Spleen (tissue), 7 donors: Measurements from ENCODE around the gene SIRT3.

ENCODE experiments used
- POLR2A ChIP-seq, 3 donors: fragments of 450-650 bp; IDR thresholded peaks; one replicate each; pipeline ENCODE4 v1.5.1; 2017; ENCODE audit warnings: antibody characterized with exemption in 3 of 3, mild to moderate bottlenecking in 1 of 3
- POLR2AphosphoS5 ChIP-seq, 3 donors: sonication (generic); formaldehyde crosslinking; IDR thresholded peaks; one replicate each; pipeline ENCODE4 v1.5.1; 2017; ENCODE audit warnings: antibody characterized with exemption in 3 of 3
- TF ChIP-seq, protein P1 (sequence below), 11 experiments: fragments of 200-600 bp in 7 of 11; fragments of 450-650 bp in 4 of 11; sonication (generic) in 4 of 11; IDR thresholded peaks in 8 of 11; conservative IDR thresholded peaks in 3 of 11; 1 replicate in 7 of 11; 2 replicates in 4 of 11; pipeline versions ENCODE4 v1.4.0 to v1.8.0; 2016 to 2021; ENCODE audit warnings: antibody characterized with exemption in 11 of 11, inconsistent platforms in 4 of 11, mild to moderate bottlenecking in 1 of 11
- donor health status: DM: no; HTN: no; CAD: no; lungs with moderate emphysema.
- donor health status: DM: no; HTN: no; CAD: no.
- donor health status: DM: no; HTN: no; CAD: no.

DNA sequence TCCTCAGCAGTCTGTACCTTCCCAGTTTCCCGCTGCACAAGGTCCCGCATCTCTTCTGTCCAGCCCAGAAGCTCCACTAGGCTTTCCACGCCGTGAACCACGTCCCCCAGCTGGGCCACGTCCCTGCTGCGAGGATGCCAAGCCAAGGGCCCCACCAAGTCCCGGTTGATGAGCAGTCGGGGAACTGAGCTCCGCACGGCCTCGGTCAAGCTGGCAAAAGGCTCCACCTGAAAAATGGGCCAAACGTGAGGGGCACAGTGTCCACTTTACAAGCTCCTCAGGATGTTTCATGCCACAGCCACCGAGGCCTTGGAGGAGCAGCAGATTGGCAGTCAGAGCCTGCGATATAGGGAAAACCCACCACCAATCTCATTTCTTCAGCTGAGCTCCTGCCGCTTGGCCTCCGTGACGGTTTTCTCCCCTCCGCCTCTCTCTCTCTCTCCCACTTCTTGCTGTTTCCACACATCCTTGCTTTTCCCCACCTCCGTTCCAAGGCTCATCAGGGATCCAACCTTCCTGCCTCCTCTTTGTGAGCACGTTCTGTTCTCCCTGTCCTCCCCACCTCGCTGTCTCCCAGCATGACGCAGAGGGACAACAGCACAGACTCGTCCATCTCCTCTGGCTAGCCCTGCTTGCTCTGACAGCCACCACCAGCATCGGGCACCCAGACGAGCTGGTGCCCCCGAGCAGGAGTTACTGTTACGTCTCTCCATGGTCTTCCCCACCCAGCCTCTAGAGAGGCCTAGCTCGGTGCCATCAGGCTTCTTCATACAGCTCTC is 17.1 kb downstream of the SIRT3 start:
- TF ChIP-seq POLR2AphosphoS5 (IDR thresholded peaks at IDR 0.05) (no peak), POLR2A (IDR thresholded peaks at IDR 0.05) (no peak)
- TF ChIP-seq, protein P1, sequence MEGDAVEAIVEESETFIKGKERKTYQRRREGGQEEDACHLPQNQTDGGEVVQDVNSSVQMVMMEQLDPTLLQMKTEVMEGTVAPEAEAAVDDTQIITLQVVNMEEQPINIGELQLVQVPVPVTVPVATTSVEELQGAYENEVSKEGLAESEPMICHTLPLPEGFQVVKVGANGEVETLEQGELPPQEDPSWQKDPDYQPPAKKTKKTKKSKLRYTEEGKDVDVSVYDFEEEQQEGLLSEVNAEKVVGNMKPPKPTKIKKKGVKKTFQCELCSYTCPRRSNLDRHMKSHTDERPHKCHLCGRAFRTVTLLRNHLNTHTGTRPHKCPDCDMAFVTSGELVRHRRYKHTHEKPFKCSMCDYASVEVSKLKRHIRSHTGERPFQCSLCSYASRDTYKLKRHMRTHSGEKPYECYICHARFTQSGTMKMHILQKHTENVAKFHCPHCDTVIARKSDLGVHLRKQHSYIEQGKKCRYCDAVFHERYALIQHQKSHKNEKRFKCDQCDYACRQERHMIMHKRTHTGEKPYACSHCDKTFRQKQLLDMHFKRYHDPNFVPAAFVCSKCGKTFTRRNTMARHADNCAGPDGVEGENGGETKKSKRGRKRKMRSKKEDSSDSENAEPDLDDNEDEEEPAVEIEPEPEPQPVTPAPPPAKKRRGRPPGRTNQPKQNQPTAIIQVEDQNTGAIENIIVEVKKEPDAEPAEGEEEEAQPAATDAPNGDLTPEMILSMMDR (IDR thresholded peaks at IDR 0.05 in 8 of 11, conservative IDR thresholded peaks at IDR 0.05 in 3 of 11) = no peak
